GM23248 (cell line): Measurements from ENCODE around the gene PRR5L. TPM values are rescaled to one million over a fixed set of nuclear protein-coding genes. Genes with fewer than 3 reads are reported as not detected.
A peak's percentile ranks its signal among the peaks of the same experiment; 100 is the strongest.

Experiments
- DNase-seq: peaks from one replicate; pipeline ENCODE4 v3.0.0-alpha.2; 2015
- H2AFZ ChIP-seq: fragments of 200-600 bp; sonication (generic); 2 replicates; pipeline ENCODE4 v1.6.1; 2016; ENCODE audit warnings: antibody characterized with exemption
- H3F3A ChIP-seq: fragments of 200-600 bp; sonication (generic); 2 replicates; pipeline ENCODE4 v1.6.1; 2016; ENCODE audit warnings: mild to moderate bottlenecking, antibody characterized with exemption, mixed run types; ENCODE audit not compliant: insufficient read depth
- H3K27ac ChIP-seq: fragments of 200-600 bp; sonication (generic); 2 replicates; pipeline ENCODE4 v1.5.1; 2016; ENCODE audit warnings: mild to moderate bottlenecking
- H3K27me3 ChIP-seq: fragments of 200-600 bp; sonication (generic); replicated peaks from 2 replicates; pipeline ENCODE4 v1.6.1; 2016; ENCODE audit warnings: mild to moderate bottlenecking; ENCODE audit not compliant: insufficient read depth
- H3K36me3 ChIP-seq: fragments of 200-600 bp; sonication (generic); 2 replicates; pipeline ENCODE4 v1.6.1; 2016; ENCODE audit warnings: low read depth, mild to moderate bottlenecking
- H3K4me1 ChIP-seq: fragments of 200-600 bp; sonication (generic); 2 replicates; pipeline ENCODE4 v1.6.1; 2016; ENCODE audit warnings: mild to moderate bottlenecking; ENCODE audit not compliant: insufficient read depth
- H3K4me2 ChIP-seq: fragments of 200-600 bp; sonication (generic); one replicate; pipeline ENCODE4 v1.6.1; 2016; ENCODE audit warnings: mild to moderate bottlenecking; ENCODE audit not compliant: unreplicated experiment
- H3K4me3 ChIP-seq: fragments of 200-600 bp; sonication (generic); 2 replicates; pipeline ENCODE4 v1.5.1; 2016; ENCODE audit warnings: mild to moderate bottlenecking
- H3K79me2 ChIP-seq: fragments of 200-600 bp; sonication (generic); 2 replicates; pipeline ENCODE4 v1.6.1; 2016; ENCODE audit warnings: mild to moderate bottlenecking; ENCODE audit not compliant: insufficient read depth
- H3K9ac ChIP-seq: fragments of 200-600 bp; sonication (generic); 2 replicates; pipeline ENCODE4 v1.6.1; 2016; ENCODE audit warnings: mild to moderate bottlenecking
- H3K9me2 ChIP-seq: fragments of 200-600 bp; sonication (generic); 2 replicates; pipeline ENCODE4 v1.6.1; 2016; ENCODE audit warnings: mixed run types, mild to moderate bottlenecking, moderate library complexity; ENCODE audit not compliant: insufficient read depth
- H3K9me3 ChIP-seq: fragments of 200-600 bp; sonication (generic); one replicate; pipeline ENCODE4 v1.6.1; 2017; ENCODE audit warnings: low read depth
- H4K20me1 ChIP-seq: fragments of 200-600 bp; sonication (generic); 2 replicates; pipeline ENCODE4 v1.6.0; 2016; ENCODE audit not compliant: insufficient read depth
- EZH2 ChIP-seq: fragments of 200-600 bp; sonication (generic); IDR thresholded peaks from 2 replicates; pipeline ENCODE4 v1.6.1; 2018; ENCODE audit warnings: antibody characterized with exemption, mild to moderate bottlenecking; ENCODE audit not compliant: insufficient read depth, poor library complexity, severe bottlenecking
- EZH2phosphoT487 ChIP-seq: fragments of 200-600 bp; sonication (generic); IDR thresholded peaks from 2 replicates; pipeline ENCODE4 v1.6.1; 2018; ENCODE audit warnings: antibody characterized with exemption, moderate library complexity, mild to moderate bottlenecking, low read depth; ENCODE audit not compliant: insufficient read depth
- WGBS, 2 experiments: methylation state at CpG; one replicate each; pipeline ENCODE4 v1.1.6; 2015 to 2017; ENCODE audit warnings: low lambda C conversion rate in 2 of 2, low coverage in 1 of 2; ENCODE audit errors: missing lambda C conversion rate in 2 of 2; 5-methylcytosine and 5-hydroxymethylcytosine counted together
- in situ Hi-C: fragments of 300-500 bp; cut with MboI; formaldehyde crosslinking; loops from 2 replicates; pipeline ENCODE4 v1.15.0; 2020
- polyA plus RNA-seq: library from polyadenylated mRNA; unstranded; fragments of >200 nt; fragmentation: Nextera tagmentation; extraction: Ambion mirVana; gene quantifications from 2 replicates; pipeline ENCODE4 v1.2.1, GENCODE V29; 2016
- total RNA-seq: library from RNA; depleted of rRNA; stranded (reverse); fragments of >200 nt; shearing (Covaris generic); gene quantifications from 2 replicates; pipeline ENCODE4 v1.2.3, GENCODE V29; 2014

PRR5L gene
- total and polyA plus RNA-seq, 2 experiments from 2014 or later: 9.0 to 29.8 TPM

- Histone ChIP-seq H4K20me1 (no peaks in the 10 kb centered on the region), H3K27ac (no peak overlapping the region), H3K36me3 (no peaks in the 10 kb centered on the region), H3K79me2 (0 out of 2 replicates have a peak, but pooled peaks cover 7% of the 10 kb centered on the region), H3K4me2 (peak overlapping the region; percentile 7), H3K4me1 (peaks cover 45% of the 10 kb centered on the region), H3K9me3 (no peaks in the 10 kb centered on the region), H3K27me3 (no peaks in the 10 kb centered on the region), H3K4me3 (no peak overlapping the region), H3K9ac (no peak overlapping the region), H3F3A (peaks cover 22% of the 10 kb centered on the region), H2AFZ (no peak overlapping the region), H3K9me2 (no peaks in the 10 kb centered on the region)
- WGBS, 2 experiments: 51 to 58% methylated on average over 4 of the region's 4 CpGs
- TF ChIP-seq EZH2 (no peak), EZH2phosphoT487 (no peak)
- DNase-seq: peak; percentile 18
- in situ Hi-C loops: no loop called here
These were observed 131.0 kb downstream of the PRR5L start for GRCh38 chr11:36427079-36427478.

GRCh38 chr11:36427876-36428275, 131.8 kb downstream of the PRR5L start:
- peaks cover 48% of the 10 kb centered on the region for H3K4me1 ChIP-seq

DNA sequence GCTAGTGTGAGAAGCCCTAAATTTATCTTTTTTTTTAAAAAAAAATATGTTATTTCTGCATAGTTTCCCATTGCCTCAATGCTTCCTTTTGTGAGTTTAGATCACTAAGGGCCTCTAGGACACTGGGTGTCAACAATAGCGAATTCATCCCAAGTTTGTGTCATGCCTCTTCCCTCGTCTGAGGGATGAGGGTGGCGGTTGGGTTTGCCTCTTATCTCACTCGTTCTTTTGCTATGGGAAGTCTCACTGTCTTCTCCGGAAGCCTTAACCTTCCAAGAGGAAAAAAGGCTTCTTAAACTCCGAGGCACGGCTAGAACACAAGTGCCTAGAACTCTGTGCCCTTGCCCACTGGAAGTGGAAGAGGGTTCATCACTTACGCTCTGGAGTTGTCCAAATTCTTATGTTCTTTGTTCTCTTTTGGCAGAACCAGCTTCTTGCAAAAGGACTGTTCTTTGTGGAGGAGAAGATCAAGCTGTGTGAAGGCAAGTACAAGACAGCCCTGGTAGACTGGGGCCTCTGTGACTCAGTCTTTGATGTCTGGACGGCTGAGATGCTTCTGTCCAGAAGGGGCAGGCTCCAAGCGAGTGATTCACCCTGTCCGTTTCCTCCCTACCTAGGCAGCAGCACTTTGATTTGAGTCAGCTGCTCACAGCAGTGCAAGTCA, 135.5 kb downstream of the PRR5L start:
- Histone ChIP-seq H3K27ac (peak overlapping the region; percentile 83), H3K27me3 (no peaks in the 10 kb centered on the region), H3K79me2 (no peaks in the 10 kb centered on the region), H3K9ac (peak overlapping the region; percentile 53; the same call in 1 of the 2 replicates), H3K9me3 (no peaks in the 10 kb centered on the region), H3K4me3 (peak overlapping the region; percentile 50), H3K4me1 (peaks cover 36% of the 10 kb centered on the region), H2AFZ (peak overlapping the region; percentile 65), H3K9me2 (no peaks in the 10 kb centered on the region), H3K36me3 (no peaks in the 10 kb centered on the region; the same call in 1 of the 2 replicates), H4K20me1 (no peaks in the 10 kb centered on the region), H3F3A (peaks cover 32% of the 10 kb centered on the region), H3K4me2 (peak overlapping the region; percentile 79)
- peak; percentile 98 for DNase-seq
- 12 to 13% methylated on average over 11 of the region's 11 CpGs for WGBS, 2 experiments
- TF ChIP-seq EZH2phosphoT487 (no peak), EZH2 (no peak)
- in situ Hi-C loops: no loop called here

More at GRCh38 chr11:36427876-36428275, 131.8 kb downstream of the PRR5L start:
- WGBS, 2 experiments: 68 to 69% methylated on average over 3 of the region's 3 CpGs
- no peaks in the 10 kb centered on the region for H4K20me1 ChIP-seq
- in situ Hi-C loops: no loop called here
- H3K27me3 ChIP-seq: no peaks in the 10 kb centered on the region
- DNase-seq: peak; percentile 44
- no peaks in the 10 kb centered on the region for H3K9me2 ChIP-seq
- no peaks in the 10 kb centered on the region for H3K9me3 ChIP-seq
- no peak overlapping the region for H3K4me2 ChIP-seq
- H3K36me3 ChIP-seq: no peaks in the 10 kb centered on the region; the same call in 1 of the 2 replicates
- H3K79me2 ChIP-seq: 0 out of 2 replicates have a peak, but pooled peaks cover 2% of the 10 kb centered on the region
- no peak overlapping the region for H2AFZ ChIP-seq
- no peak overlapping the region for H3K9ac ChIP-seq
- H3K27ac ChIP-seq: no peak overlapping the region
- TF ChIP-seq EZH2 (no peak), EZH2phosphoT487 (no peak)
- H3K4me3 ChIP-seq: no peak overlapping the region
- H3F3A ChIP-seq: peaks cover 28% of the 10 kb centered on the region

DNA sequence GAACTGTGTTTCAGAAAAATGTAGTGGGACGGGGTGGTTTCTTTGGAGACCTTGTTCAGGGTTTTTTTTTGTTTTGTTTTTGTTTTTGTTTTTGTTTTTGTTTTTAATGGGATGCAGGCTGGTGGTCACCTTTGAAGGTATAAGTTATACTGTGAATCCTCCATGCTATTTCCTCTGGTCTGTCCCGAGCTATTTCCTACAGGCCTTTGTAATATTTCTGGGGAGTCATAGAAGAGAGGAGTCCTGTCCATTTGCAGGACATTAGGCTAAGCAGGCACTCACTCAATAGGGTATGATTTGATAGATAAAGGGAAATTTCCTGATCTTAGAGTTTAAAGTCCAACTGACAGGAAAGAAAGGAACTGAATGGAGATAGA, 136.0 kb downstream of the PRR5L start:
- Histone ChIP-seq H3K4me1 (peaks cover 31% of the 10 kb centered on the region), H3K27me3 (no peaks in the 10 kb centered on the region), H3K79me2 (no peaks in the 10 kb centered on the region), H3K4me3 (no peak overlapping the region), H3K9me3 (no peaks in the 10 kb centered on the region), H3K4me2 (peak overlapping the region; percentile 22), H3K36me3 (no peaks in the 10 kb centered on the region; the same call in 1 of the 2 replicates), H2AFZ (no peak overlapping the region), H3K9me2 (no peaks in the 10 kb centered on the region), H3K27ac (peak overlapping the region; percentile 53), H3F3A (peaks cover 32% of the 10 kb centered on the region), H4K20me1 (no peaks in the 10 kb centered on the region), H3K9ac (no peak overlapping the region)
- in situ Hi-C loops: no loop called here
- DNase-seq: no peak
- WGBS, 2 experiments: 50 to 52% methylated on average over 2 of the region's 2 CpGs
- TF ChIP-seq EZH2phosphoT487 (no peak), EZH2 (no peak)
